ENCODE data around the gene SNTB2. TPM values are rescaled to one million over a fixed set of nuclear protein-coding genes. Genes with fewer than 3 reads are reported as not detected.
A peak's percentile ranks its signal among the peaks of the same experiment; 100 is the strongest.
"Not testable (repeated sequence)": the region's sequence is repeated elsewhere in the genome, so short reads cannot be mapped to it uniquely, and the experiment has no call there.

SNTB2 gene
- total RNA-seq = 10.4 TPM
- long read RNA-seq, full-length matches to known transcripts = 20 of 24 reads
- long read RNA-seq, partial matches to known transcripts = 2 of 24 reads
- long read RNA-seq, other reads (novel, unspliced or antisense) = 2 of 24 reads

DNA sequence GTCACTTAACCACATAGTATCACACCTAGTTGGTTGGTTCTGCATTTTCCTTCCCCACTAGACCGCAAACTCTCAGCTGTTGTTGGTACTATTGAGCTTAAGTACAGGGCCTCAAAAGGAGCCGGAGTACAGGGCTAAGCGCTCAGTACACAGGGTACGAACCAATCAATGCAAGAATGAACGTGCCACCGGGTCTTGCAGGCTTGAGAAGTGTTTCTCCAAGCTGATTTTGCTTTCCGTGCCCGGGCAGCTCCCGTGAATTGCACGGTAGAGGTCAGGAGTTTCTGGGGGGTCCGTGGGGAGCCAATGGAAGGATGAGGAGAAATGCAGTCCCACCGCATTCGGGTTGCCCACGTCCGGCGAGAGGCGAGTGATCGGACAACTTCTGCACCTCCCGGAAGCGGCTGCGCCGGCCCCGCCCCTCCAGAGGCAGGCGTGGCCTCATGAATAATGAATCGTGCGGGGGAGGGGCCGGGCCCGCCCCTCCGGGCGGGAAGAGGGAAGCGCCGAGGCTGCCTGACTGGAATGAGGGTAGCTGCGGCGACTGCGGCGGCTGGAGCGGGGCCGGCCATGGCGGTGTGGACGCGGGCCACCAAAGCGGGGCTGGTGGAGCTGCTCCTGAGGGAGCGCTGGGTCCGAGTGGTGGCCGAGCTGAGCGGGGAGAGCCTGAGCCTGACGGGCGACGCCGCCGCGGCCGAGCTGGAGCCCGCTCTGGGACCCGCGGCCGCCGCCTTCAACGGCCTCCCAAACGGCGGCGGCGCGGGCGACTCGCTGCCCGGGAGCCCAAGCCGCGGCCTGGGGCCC is at the start of gene SNTB2:
SNTB2 (plus strand) TSS at position 523 of the 804 bp plus-strand sequence; CDS start at position 526, 3 bp downstream.
- intact Hi-C loops (cut with micrococcal nuclease) = no loop called here
- ATAC-seq (peak; percentile 98), DNase-seq (peak; percentile 97)

DNA sequence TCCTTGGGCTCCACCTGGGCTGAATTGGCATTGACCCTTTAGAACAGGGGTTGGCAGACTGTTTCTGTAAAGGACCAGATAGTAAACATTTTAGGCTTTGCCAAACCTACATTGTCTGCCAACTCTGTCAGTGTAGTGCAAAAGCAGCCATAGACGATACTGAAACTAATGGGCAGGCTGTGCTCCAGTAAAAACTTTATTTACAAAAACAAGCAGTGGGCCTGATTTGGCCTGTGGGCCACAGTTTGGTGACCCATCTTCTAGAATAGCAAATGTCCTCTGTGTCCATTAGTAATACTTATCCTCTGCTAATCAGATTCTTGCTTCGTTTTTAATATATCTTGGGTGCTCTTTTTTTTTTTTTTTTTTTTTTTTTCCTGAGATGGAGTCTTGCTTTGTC is 48.4 kb upstream of the SNTB2 start:
- no peak for ATAC-seq
- intact Hi-C loops (cut with micrococcal nuclease) = no loop called here
- no peak for DNase-seq

DNA sequence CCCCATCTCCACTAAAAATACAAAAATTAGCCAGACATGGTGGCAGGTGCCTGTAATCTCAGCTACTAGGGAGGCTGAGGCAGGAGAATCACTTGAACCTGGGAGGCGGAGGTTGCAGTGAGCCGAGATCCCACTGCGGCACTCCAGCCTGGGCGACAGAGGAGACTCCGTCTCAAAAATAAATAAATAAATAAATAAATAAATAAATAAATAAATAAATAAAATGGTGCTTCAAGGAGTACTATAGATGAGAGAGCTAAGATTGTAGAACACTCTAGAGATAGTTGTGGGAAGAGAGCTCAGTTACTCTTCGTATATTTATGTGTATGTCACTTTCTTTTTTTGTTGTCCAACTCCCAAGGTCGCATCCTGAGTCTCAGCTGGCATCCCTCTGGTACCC is 47.5 kb upstream of the SNTB2 start:
- ATAC-seq; intact Hi-C loops (cut with micrococcal nuclease); DNase-seq: not testable (repeated sequence)

DNA sequence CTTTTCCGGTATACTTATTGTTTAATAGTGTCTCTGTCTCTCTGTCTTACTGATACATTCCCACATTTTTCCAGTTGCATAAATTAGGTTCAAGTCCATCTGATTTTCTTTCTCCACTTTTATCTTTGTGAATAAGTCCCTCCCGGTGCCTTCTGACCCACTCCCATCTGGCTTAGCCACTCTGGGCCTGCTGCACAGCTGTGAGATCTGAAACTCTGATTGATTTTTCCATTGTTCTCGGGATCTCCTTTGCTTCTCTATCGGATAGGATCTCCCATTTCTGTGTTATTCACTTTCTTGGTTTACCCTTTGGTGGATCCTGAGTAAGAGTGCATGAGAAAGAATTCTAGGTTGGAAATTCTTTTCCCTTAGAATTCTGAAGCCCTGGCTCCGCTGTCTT is 46.0 kb upstream of the SNTB2 start:
- intact Hi-C loops (cut with micrococcal nuclease) = no loop called here
- DNase-seq (no peak), ATAC-seq (no peak)

DNA sequence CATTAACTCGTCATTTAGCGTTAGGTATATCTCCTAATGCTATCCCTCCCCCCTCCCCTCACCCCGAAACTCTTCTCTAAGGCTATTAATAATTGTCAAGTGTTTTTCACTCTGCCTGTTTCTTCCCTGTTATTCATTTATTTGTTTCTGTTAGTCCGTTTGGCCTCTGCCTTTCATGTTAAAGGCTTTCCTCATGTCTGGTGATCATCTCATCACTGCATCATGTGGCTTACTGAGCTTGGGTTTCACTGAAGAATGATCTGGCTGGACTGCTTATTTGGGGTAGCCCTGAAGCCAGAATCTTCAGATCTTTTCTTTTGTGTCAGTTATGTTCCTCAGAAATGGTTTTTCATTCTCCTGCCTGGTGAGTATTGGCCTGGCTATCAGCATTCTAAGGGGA is 45.0 kb upstream of the SNTB2 start:
- no peak for DNase-seq
- intact Hi-C loops (cut with micrococcal nuclease) = no loop called here
- no peak for ATAC-seq

DNA sequence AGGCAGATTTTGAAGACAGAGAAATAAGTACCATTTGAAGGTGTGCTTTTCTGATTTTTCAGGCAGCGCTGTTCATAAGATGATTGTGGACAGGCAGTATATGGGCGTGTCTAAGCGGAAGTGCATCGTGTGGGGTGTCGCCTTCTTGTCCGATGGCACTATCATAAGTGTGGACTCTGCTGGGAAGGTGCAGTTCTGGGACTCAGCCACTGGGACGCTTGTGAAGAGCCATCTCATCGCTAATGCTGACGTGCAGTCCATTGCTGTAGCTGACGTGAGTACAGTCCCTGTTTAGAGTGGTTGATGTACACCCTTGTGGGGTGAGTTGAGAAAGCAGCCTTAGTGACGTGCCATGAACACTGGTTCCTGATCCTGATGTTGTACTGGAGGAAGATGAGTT is 43.8 kb upstream of the SNTB2 start:
- DNase-seq (no peak), ATAC-seq (no peak)
- intact Hi-C loops (cut with micrococcal nuclease) = no loop called here

DNA sequence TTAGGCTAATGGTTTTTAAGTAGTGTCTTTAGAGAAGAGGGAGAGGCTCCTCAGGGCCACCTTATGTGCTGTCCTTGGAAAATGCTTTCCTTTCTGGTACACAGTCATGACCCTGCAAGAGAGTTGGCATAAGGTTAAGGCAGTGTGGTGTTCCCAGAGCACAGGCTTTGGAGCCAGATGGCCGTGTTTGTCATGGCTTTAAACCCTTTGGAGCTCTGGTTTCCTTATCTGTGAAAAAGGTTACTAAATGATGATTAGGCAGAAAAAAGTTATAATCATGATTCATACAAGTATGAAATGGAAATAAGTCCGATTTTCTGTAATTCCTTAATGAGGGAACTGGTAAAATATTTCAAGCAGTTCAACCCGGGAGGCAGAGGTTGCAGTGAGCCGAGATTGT is 41.3 kb upstream of the SNTB2 start:
- no peak for ATAC-seq
- intact Hi-C loops (cut with micrococcal nuclease) = no loop called here
- no peak for DNase-seq

DNA sequence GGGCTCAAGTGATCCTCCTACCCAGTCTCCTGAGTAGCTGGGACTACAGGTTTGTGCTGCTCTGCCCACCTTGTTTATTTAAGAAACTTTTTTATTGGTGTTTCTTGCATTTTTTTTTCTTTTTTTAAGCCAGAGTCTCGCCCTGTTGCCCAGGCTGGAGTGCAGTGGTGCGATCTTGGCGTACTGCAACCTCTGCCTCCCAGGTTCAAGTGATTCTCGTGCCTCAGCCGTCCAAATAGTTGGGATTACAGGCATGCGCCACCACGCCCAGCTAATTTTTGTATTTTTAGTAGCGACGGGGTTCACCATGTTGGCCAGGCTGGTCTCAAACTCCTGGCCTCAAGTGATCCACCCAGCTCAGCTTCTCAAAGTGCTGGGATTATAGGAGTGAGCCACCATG is 37.3 kb upstream of the SNTB2 start:
- not testable (repeated sequence) for DNase-seq

DNA sequence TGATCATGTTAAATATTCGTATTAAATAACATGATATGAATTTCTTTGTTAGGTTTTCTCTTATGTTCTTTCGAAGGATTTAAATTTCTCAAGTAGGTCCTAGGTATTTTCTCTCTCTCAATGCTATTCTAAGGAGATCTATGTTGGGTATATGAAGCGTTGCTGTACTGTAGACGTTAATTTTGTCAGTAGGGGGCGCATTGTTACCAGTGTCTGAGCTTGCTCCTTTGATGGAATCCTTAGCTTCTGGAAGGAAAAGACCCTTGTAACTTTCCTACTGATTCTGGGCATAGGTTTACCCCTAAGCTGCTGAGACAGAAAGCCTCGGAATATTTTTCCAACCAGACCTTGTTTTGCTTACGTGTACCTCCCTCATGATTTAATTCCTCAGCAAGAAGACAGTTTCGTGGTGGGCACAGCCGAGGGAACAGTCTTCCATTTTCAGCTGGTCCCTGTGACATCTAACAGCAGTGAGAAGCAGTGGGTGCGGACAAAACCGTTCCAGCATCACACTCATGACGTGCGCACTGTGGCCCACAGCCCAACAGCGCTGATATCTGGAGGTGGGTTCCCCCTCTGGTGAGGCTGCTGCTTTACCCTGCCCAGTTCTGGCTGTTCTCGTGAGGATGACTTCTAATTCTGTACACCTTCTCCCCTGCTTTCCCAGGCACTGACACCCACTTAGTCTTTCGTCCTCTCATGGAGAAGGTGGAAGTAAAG is 36.7 kb upstream of the SNTB2 start:
- intact Hi-C loops (cut with micrococcal nuclease) = loop anchor here (2.0 kb wide), 1 partner anchor 134 kb away; no protein-coding TSS in a partner anchor
- DNase-seq (no peak), ATAC-seq (peak; percentile 85)

More for the DNA sequence above, 37.3 kb upstream of the SNTB2 start:
- intact Hi-C loops (cut with micrococcal nuclease) = loop anchor here (2.0 kb wide), 1 partner anchor 135 kb away; no protein-coding TSS in a partner anchor
- ATAC-seq = not testable (repeated sequence)

DNA sequence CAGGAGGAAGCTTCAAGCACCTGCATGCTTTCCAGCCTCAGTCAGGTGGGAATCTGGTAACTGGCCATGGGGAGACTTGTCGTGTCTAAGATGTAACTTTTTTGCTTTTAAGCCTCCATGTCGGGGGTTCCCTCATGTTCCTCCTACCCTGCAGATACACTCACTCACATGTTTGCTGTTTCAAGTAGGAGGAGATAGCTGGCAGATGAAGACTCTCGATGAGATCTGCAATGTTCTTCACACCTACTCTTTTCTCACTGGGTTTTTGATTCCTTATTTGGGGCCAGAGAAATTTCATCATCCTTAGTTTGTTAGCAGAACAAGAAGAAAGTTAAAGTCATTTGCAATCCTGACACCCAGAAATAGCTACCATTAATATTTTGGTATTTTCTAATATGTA is 29.8 kb upstream of the SNTB2 start:
- no peak for DNase-seq
- ATAC-seq = no peak
- intact Hi-C loops (cut with micrococcal nuclease) = no loop called here

DNA sequence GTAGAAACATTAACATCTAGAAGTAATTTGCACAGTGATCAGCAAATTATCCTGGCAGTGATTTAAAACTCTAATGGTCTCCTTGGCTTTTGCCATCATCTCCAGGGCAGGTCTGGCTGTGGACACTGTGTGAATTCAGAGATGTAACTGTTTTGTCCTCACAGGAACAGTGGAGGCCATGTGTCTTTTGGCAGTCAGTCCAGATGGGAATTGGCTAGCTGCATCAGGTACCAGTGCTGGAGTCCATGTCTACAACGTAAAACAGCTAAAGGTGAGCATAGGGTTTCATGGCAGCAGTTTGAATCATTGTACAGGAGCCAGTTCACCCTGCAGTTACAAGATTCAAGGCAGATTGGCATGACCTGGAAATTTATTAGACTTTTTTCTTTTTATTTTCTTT is 26.8 kb upstream of the SNTB2 start:
- ATAC-seq (no peak), DNase-seq (no peak)
- intact Hi-C loops (cut with micrococcal nuclease) = loop anchor here (10.0 kb wide), 1 partner anchor 75 kb away; no protein-coding TSS in a partner anchor

DNA sequence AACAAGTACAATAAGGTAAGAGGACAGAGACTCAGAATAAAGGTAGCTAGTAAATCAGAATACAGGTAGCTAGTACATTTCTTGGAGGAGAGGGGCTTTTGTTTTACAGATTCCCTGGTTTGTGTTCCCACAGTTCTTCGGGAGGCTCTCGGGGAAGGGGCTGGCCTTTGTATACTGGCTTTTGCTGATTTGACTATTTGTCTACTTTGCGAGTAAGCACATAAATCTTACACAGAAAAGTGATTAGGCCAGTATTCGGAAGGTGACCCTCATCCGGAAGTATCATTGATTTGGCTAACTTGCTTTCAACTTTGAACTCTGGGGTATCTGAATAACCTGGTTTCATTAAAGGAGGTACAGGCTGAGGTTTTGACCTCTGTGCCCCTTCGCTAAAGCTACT is 21.4 kb upstream of the SNTB2 start:
- ATAC-seq = no peak
- intact Hi-C loops (cut with micrococcal nuclease) = loop anchor here (10.0 kb wide), 1 partner anchor 69 kb away; no protein-coding TSS in a partner anchor
- no peak for DNase-seq

DNA sequence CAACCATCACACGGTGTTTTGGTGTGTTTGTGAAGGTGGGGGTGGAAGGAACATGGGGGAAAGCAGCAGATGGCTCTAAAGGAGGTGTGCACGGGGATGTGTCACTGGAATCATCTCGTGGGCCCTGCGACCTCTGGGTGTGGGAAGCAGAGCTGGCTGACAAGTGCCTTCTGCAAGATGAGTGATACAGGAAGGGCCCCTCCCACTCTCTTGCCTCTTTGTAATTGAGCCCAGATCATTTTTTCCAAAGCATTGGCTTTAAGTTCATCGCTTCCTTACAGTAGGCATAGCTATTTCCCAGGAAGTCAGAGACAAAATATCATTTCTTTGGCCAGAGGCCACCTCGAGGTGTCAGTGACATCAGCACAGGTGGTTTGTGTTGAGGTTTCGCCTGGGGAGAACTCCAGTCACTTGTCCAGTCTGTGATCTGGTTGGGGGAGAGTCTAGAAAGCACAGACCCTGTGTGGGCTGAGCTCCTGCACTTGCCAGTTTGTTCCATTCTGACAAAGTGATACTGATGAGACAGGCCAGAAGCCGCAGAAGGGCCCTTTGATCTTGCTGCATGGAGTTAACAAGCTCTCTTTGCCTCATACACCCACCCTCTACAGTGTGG is 20.6 kb upstream of the SNTB2 start:
- no peak for ATAC-seq
- no peak for DNase-seq
- intact Hi-C loops (cut with micrococcal nuclease) = loop anchor here (10.0 kb wide), 1 partner anchor 68 kb away; no protein-coding TSS in a partner anchor

DNA sequence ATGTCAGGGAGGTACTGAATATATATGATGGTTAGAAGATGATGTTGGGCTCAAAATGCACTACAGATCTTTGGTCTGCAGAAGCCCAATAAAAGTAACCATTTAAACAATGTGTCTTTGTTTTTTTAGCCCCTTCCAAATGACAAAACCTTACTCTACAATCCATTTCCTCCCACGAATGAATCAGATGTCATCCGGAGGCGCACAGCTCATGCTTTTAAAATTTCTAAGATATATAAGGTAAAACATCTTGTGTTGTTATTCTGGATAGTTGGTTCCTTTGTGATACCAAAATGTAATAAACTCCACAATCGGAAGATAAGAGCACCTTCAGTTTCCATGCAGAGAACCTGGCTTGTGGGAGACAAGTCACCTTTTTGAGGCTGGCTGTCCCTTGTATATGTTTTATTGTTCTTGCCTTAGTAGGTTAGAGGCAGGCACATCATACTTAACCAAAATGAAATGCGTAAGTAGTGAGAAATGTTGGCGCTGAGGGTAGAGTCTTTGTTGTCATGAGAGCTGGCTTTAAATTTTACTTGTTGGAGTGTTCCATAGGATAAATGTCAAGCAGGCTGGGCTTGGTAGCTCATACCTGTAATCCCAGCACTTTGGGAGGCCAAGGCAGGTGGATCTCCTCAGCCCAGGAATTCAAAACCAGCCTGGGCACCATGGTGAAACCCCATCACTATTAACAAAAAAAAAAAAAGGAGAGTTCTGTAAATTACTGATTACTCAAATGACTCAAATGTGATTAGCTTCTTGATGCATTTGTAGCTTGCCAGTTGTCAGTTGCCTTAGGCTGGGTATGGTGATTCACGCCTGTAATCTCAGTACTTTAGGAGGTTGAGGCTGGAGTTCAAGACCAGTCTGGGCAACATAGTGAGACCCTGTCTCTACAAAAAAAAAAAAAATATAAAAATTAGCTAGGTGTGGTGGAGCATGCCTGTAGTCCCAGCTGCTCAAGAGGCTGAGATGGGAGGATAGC is 19.7 kb upstream of the SNTB2 start:
- ATAC-seq (no peak), DNase-seq (no peak)
- intact Hi-C loops (cut with micrococcal nuclease) = loop anchor here (10.0 kb wide), 1 partner anchor 68 kb away; no protein-coding TSS in a partner anchor

DNA sequence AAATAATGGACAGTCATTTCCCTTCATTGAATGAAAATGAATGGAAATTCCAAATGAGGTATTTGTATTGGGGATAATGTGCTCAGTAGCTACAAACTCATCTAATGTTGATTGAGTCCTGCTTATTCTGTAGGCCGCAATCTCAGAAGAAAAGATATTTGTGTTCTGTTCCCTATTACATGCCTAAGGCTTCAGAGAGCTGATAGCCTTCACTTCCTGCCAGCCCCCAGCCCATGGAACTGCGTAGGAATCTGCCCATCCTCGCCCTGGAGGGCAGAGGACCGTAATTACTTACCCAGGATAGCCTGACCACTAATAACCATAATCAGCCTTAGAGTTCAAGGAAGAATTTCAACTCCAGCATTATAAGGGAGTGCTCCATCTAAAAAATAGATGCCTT is 17.9 kb upstream of the SNTB2 start:
- DNase-seq (no peak), ATAC-seq (no peak)
- intact Hi-C loops (cut with micrococcal nuclease) = loop anchor here (10.0 kb wide), 1 partner anchor 66 kb away; no protein-coding TSS in a partner anchor

DNA sequence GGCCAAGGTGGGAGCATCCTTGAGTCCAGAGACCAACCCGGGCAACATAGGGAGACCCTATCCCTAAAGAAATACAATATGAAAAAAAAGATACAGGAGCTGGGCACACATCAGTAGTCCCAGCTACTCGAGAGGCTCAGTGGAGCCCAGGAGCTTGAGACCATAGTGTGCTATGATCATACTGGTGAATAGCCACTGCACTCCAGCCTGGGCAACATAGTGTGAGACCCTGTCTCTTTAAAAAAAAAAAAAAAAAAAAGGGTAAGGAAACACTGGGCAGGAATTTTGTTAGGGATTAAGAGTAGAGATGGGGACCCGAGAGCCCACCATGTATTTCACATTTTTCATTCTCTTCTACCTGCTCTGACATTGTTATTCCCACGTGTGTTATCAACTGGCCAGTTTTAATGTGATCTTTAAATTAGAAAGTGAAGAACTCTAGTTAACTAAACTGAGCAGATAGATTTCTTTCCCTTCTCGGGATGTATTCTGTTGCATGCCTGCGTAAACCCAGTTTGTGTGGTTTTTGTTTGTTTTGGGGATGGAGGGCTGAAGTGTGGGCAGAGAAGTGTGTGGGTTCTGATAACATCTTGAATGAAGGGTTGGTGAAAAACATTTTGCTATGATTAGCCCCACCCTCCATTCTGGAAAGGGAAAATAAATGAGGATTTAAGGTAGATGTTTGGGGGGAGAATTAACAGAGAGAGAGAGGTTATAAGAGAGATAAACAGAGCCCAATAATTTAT is 17.2 kb upstream of the SNTB2 start:
- intact Hi-C loops (cut with micrococcal nuclease) = loop anchor here (10.0 kb wide), 1 partner anchor 65 kb away; no protein-coding TSS in a partner anchor
- DNase-seq = no peak
- no peak for ATAC-seq

DNA sequence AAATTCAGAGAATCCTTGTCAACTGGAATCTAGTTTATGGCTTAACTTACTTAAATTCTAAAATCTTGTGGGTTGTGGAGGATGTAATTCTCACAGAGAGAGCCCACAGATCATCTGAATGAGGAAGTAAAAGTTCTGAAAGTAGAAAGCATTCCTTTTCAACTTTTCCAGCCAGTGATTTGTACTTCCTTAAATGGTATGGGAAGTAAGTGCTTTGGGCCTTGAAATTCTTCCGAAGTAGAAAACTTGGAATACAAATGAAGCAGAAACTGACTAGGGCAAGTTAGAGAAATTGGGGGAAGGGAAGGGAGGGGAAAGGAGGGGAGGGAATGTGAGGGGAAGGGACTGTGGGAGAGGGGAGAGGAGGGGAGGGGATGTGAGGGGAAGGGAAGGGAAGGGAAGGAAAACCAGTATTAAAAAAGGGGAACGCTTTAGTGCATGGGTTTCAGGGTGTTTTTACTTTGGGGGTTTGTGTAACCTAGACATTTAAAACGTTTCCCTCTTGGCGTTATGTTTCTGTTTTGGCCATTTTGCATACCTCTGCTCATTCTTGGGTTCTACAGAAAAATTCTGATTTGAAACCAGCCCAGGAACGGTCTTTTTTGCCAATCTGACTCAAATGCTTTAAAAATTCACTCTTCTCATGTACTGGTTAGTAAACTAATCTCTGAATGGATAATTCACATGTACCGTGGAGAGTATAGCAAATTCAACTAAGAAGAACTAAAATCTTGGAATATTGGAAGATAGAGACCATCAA is 15.5 kb upstream of the SNTB2 start:
- ATAC-seq (no peak), DNase-seq (no peak)
- intact Hi-C loops (cut with micrococcal nuclease) = no loop called here
